ENCODE measurements around the gene SLC7A14. TPM values are rescaled to one million over a fixed set of nuclear protein-coding genes. Genes with fewer than 3 reads are reported as not detected.

Gene SLC7A14
- total and polyA plus RNA-seq, 2 of the 13 experiments (the other 11 are each of a cell fraction or from before 2014, with no cell fraction given) = not detected

GRCh38 chr3:170467007-170467406 is 118.9 kb downstream of the SLC7A14 start:
- H3K27ac ChIP-seq (ENCODE audit: extremely low read length, insufficient read depth, low read length) = no peak overlapping the region
- intact Hi-C loops (cut with micrococcal nuclease; ENCODE audit: unreplicated experiment) = no loop called here
- no peak for TF ChIP-seq TMF1 (CRISPR knock-in tag; IDR thresholded peaks at IDR 0.05; ENCODE audit: low read depth)
- no peak for TF ChIP-seq ZC3H13 (CRISPR knock-in tag; IDR thresholded peaks at IDR 0.05)
- TF ChIP-seq HIVEP1 (CRISPR knock-in tag; IDR thresholded peaks at IDR 0.05) = no peak
- TF ChIP-seq ZNF44 (CRISPR knock-in tag; IDR thresholded peaks at IDR 0.05) = no peak
- TF ChIP-seq ATF5 (CRISPR knock-in tag; IDR thresholded peaks at IDR 0.05; ENCODE audit: low read depth) = no peak
- no peak for TF ChIP-seq SRY (CRISPR knock-in tag; IDR thresholded peaks at IDR 0.05)
- TF ChIP-seq SOX5 (CRISPR knock-in tag; IDR thresholded peaks at IDR 0.05; ENCODE audit: borderline replicate concordance) = peak; percentile 29; the same call in 1 of the 2 replicates
- no peak for TF ChIP-seq CBX2 (IDR thresholded peaks at IDR 0.05; ENCODE audit: low read depth, low read length)
- TF ChIP-seq CBX2 (CRISPR knock-in tag; IDR thresholded peaks at IDR 0.05; ENCODE audit: low read depth) = no peak
- TF ChIP-seq ZNF891 (CRISPR knock-in tag; IDR thresholded peaks at IDR 0.05) = no peak
- TF ChIP-seq MTF2 (CRISPR knock-in tag; IDR thresholded peaks at IDR 0.05; ENCODE audit: borderline replicate concordance) = no peak
- TF ChIP-seq SOX6 (IDR thresholded peaks at IDR 0.05) = no peak
- peak; percentile 14; the same call in 1 of the 2 replicates for TF ChIP-seq SOX6 (CRISPR knock-in tag; IDR thresholded peaks at IDR 0.05)
- no peak for TF ChIP-seq DPF2 (CRISPR knock-in tag; IDR thresholded peaks at IDR 0.05; ENCODE audit: borderline replicate concordance, low read depth)
- TF ChIP-seq HOXD1 (CRISPR knock-in tag; IDR thresholded peaks at IDR 0.05) = no peak
- TF ChIP-seq FOXP1 (IDR thresholded peaks at IDR 0.05) = no peak
- TF ChIP-seq FOXP1 (CRISPR knock-in tag; IDR thresholded peaks at IDR 0.05) = peak; percentile 6; the same call in 1 of the 2 replicates
- TF ChIP-seq RFX1 (IDR thresholded peaks at IDR 0.05) = no peak
- no peak for TF ChIP-seq STAG1 (CRISPR knock-in tag; IDR thresholded peaks at IDR 0.05)
- no peak for TF ChIP-seq ZNF790 (CRISPR knock-in tag; IDR thresholded peaks at IDR 0.05; ENCODE audit: borderline replicate concordance)
- no peak for TF ChIP-seq ZNF501 (CRISPR knock-in tag; IDR thresholded peaks at IDR 0.05)
- no peak for TF ChIP-seq HHEX (CRISPR knock-in tag; IDR thresholded peaks at IDR 0.05)
- TF ChIP-seq KAT8 (CRISPR knock-in tag; IDR thresholded peaks at IDR 0.05) = no peak
- no peak for TF ChIP-seq ZNF619 (CRISPR knock-in tag; IDR thresholded peaks at IDR 0.05)
- TF ChIP-seq ZNF253 (CRISPR knock-in tag; IDR thresholded peaks at IDR 0.05; ENCODE audit: borderline replicate concordance) = no peak
- TF ChIP-seq GATAD2A (CRISPR knock-in tag; IDR thresholded peaks at IDR 0.05) = no peak
- 13% methylated on average over 13 of the region's 14 CpGs for WGBS (ENCODE audit: low lambda C conversion rate)
- FAIRE-seq = no peak
- H2AFZ ChIP-seq (ENCODE audit: low read length) = no peak overlapping the region
- ChIA-PET CTCF (ENCODE audit: low intra/inter-chr PET ratio, low total read pairs) (no interaction called here), POLR2A (no interaction called here)
- no peaks in the 10 kb centered on the region for H3K79me2 ChIP-seq (ENCODE audit: insufficient read depth, low read length)
- peak overlapping the region; percentile 40 for H3K4me2 ChIP-seq (ENCODE audit: low read depth, low read length)
- in situ Hi-C loops (cut with HindIII; ENCODE audit: extremely low pct_ligation_motif_present, low pct_unique_long_range_greater_than_20kb) = no loop called here
- ATAC-seq = peak; percentile 77
- no peaks in the 10 kb centered on the region for H3K9me3 ChIP-seq (ENCODE audit: low read length)
- BruUV-seq (replicated peaks) = no TSS peak
- DNase-seq (ENCODE audit: low spot score) = peak; percentile 39
- H3K36me3 ChIP-seq (replicated peaks in 1 of 2; ENCODE audit: control insufficient read depth in 1 of 2, insufficient read depth in 2 of 2, low read length in 2 of 2) = no peaks in the 10 kb centered on the region
- H4K20me1 ChIP-seq (ENCODE audit: insufficient read depth, low read length) = no peaks in the 10 kb centered on the region
- peaks cover 36% of the 10 kb centered on the region for H3K4me1 ChIP-seq (ENCODE audit: insufficient read depth, low read length)
- no peak overlapping the region for H3K9ac ChIP-seq (ENCODE audit: insufficient read depth, low read depth, low read length)
- H3K4me3 ChIP-seq (replicated peaks in 1 of 3; ENCODE audit: insufficient read depth in 1 of 3, low read depth in 2 of 3, low read length in 3 of 3) = no peak overlapping the region; a peak in 1 of 6 replicates
- H3K27me3 ChIP-seq (ENCODE audit: control insufficient read depth in 1 of 2, insufficient read depth in 2 of 2, low read length in 2 of 2) = peaks cover 0 to 6% of the 10 kb centered on the region in 2 experiments; a peak in 1 of 5 replicates
